ENCODE data around the gene HGS.

DNA sequence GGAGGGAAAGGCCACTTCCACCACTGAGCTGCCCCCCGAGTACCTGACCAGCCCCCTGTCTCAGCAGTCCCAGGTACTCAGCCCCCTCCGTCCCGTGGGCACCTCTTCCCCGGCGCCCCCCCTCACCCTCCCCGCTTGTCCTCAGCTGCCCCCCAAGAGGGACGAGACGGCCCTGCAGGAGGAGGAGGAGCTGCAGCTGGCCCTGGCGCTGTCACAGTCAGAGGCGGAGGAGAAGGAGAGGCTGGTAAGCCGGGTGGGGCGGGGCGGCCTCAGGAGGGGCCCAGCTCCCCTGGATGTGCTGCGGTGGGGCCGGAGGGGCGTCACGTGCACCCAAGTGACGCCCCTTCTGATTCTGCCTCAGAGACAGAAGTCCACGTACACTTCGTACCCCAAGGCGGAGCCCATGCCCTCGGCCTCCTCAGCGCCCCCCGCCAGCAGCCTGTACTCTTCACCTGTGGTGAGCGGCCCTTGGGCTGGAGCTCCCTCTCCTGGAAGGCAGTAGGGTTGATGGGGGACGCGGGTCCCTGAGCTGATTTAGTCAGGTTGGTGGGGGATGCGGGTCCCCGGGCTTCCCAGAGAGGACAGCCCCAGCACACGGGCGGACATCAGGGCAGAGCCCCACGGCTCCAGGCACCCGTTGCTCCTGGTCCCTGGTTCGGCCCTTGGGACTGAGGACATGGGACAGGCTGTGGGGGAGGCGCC is 9.8 kb downstream of the HGS start:
- TF ChIP-seq CTCF (IDR thresholded peaks at IDR 0.05; ENCODE audit: poor library complexity, severe bottlenecking) (no peak), EZH2 (IDR thresholded peaks at IDR 0.05; ENCODE audit: borderline replicate concordance, insufficient read depth, low read length, poor library complexity, severe bottlenecking) (no peak), RAD21 (conservative IDR thresholded peaks at IDR 0.05) (no peak), EP300 (conservative IDR thresholded peaks at IDR 0.05; ENCODE audit: poor library complexity, severe bottlenecking) (no peak), POLR2AphosphoS5 (IDR thresholded peaks at IDR 0.05) (no peak), TAF1 (IDR thresholded peaks at IDR 0.05; ENCODE audit: low read depth) (no peak)
